ENCODE data around the gene NBEA. TPM values are rescaled to one million over a fixed set of nuclear protein-coding genes. Genes with fewer than 3 reads are reported as not detected.

The NBEA gene
- total and polyA plus RNA-seq, 2 experiments from 2014 or later: 9.1 to 29.1 TPM

DNA sequence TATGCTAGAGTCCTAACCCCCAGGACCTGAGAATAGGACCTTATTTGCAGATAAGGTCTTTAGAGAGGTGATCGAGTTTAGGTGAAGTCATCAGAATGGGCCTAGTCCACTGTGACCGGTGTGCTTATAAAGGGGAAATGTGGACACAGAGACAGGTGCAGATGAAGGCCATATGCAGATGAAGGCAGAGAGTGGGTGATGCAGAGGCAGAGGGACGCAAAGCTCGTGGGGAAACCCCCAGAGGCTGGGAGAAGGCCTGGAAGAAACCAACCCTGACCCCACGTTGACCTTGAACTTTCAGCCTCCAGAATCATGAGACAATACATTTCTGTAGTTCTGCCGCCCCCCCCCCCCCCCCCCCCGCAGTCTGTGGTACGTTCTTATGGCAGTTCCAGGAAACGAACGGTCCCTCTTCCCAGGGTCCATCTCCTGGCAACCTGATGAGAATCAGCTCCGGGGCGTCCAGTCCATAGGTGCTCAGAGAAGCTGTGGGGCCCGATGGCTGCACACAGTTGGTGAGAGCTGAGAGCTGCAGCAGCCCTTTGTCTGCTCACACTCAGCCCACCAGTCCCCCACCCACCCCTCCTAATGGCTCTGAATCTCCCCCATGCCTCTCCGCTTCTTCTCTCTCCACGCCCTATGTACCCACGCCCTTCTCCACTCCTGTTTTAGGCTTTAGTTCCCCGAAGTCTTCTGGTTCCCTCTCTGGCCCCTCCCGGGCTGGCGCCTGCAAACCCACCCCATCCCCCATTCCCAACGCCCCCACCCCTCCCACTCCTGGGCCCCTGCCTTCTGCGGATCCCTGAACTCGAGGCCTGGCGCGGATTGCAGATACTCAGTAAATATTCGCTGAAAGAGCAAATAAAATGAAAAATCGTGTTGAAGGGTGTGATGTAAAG lies 752.7 kb downstream of the NBEA start:
- Histone ChIP-seq H3K9me2 (ENCODE audit: insufficient read depth) (no peaks in the 10 kb centered on the region; the same call in 1 of the 2 replicates), H3K36me3 (ENCODE audit: insufficient read depth) (no peaks in the 10 kb centered on the region), H4K20me1 (replicated peaks; ENCODE audit: insufficient read depth) (no peaks in the 10 kb centered on the region), H2AFZ (no peak overlapping the region), H3K4me2 (no peak overlapping the region), H3K27me3 (ENCODE audit: insufficient read depth) (no peaks in the 10 kb centered on the region), H3K4me3 (no peak overlapping the region), H3F3A (replicated peaks; ENCODE audit: low read depth) (no peaks in the 10 kb centered on the region), H3K79me2 (replicated peaks; ENCODE audit: insufficient read depth) (no peaks in the 10 kb centered on the region), H3K4me1 (ENCODE audit: insufficient read depth) (peaks cover 18% of the 10 kb centered on the region; the same call in 1 of the 2 replicates), H3K27ac (ENCODE audit: low read depth) (no peak overlapping the region)
- Mint-ChIP-seq H3K4me1 (peaks cover 21% of the 10 kb centered on the region), H3K27me3 (ENCODE audit: insufficient read depth, low read depth, poor library complexity) (peaks cover 10% of the 10 kb centered on the region), H3K9me3 (no peaks in the 10 kb centered on the region), H3K27ac (no peak overlapping the region), H3K4me3 (no peak overlapping the region), H3K36me3 (ENCODE audit: low read depth) (no peaks in the 10 kb centered on the region; the same call in 2 of the 3 replicates)
- ATAC-seq (no peak), DNase-seq (ENCODE audit: low spot score) (no peak)
- TF ChIP-seq EZH2phosphoT487 (IDR thresholded peaks at IDR 0.05; ENCODE audit: unreplicated experiment) (no peak), STAT1 (IDR thresholded peaks at IDR 0.05; ENCODE audit: unreplicated experiment) (no peak), ZNF331 (CRISPR knock-in tag; IDR thresholded peaks at IDR 0.05; ENCODE audit: low read depth) (no peak)
- TF ChIP-seq, protein P1, sequence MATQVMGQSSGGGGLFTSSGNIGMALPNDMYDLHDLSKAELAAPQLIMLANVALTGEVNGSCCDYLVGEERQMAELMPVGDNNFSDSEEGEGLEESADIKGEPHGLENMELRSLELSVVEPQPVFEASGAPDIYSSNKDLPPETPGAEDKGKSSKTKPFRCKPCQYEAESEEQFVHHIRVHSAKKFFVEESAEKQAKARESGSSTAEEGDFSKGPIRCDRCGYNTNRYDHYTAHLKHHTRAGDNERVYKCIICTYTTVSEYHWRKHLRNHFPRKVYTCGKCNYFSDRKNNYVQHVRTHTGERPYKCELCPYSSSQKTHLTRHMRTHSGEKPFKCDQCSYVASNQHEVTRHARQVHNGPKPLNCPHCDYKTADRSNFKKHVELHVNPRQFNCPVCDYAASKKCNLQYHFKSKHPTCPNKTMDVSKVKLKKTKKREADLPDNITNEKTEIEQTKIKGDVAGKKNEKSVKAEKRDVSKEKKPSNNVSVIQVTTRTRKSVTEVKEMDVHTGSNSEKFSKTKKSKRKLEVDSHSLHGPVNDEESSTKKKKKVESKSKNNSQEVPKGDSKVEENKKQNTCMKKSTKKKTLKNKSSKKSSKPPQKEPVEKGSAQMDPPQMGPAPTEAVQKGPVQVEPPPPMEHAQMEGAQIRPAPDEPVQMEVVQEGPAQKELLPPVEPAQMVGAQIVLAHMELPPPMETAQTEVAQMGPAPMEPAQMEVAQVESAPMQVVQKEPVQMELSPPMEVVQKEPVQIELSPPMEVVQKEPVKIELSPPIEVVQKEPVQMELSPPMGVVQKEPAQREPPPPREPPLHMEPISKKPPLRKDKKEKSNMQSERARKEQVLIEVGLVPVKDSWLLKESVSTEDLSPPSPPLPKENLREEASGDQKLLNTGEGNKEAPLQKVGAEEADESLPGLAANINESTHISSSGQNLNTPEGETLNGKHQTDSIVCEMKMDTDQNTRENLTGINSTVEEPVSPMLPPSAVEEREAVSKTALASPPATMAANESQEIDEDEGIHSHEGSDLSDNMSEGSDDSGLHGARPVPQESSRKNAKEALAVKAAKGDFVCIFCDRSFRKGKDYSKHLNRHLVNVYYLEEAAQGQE (IDR thresholded peaks at IDR 0.05; ENCODE audit: unreplicated experiment): no peak
- TF ChIP-seq, protein P2, sequence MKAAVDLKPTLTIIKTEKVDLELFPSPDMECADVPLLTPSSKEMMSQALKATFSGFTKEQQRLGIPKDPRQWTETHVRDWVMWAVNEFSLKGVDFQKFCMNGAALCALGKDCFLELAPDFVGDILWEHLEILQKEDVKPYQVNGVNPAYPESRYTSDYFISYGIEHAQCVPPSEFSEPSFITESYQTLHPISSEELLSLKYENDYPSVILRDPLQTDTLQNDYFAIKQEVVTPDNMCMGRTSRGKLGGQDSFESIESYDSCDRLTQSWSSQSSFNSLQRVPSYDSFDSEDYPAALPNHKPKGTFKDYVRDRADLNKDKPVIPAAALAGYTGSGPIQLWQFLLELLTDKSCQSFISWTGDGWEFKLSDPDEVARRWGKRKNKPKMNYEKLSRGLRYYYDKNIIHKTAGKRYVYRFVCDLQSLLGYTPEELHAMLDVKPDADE (IDR thresholded peaks at IDR 0.05): no peak

DNA sequence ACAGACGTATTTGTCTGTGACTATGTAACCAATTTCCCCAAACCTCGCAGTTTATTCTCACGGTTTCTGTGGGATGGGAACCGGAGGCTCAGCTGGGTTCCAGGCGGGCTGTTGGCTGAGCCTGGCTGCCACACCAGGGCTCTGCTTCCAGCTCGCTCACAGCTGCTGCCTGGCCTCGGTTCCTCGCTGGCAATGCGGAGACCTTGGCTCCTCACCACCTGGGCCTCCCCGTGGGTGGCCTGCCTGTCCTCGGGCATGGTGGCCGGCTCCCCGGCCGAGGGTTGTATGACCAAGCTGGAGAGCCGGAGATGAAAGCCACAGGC lies 753.3 kb downstream of the NBEA start:
- H3K27me3 ChIP-seq (ENCODE audit: insufficient read depth): no peaks in the 10 kb centered on the region
- no peak for TF ChIP-seq EZH2phosphoT487 (IDR thresholded peaks at IDR 0.05; ENCODE audit: unreplicated experiment)
- TF ChIP-seq, protein P2 (IDR thresholded peaks at IDR 0.05): no peak
- TF ChIP-seq, protein P3, sequence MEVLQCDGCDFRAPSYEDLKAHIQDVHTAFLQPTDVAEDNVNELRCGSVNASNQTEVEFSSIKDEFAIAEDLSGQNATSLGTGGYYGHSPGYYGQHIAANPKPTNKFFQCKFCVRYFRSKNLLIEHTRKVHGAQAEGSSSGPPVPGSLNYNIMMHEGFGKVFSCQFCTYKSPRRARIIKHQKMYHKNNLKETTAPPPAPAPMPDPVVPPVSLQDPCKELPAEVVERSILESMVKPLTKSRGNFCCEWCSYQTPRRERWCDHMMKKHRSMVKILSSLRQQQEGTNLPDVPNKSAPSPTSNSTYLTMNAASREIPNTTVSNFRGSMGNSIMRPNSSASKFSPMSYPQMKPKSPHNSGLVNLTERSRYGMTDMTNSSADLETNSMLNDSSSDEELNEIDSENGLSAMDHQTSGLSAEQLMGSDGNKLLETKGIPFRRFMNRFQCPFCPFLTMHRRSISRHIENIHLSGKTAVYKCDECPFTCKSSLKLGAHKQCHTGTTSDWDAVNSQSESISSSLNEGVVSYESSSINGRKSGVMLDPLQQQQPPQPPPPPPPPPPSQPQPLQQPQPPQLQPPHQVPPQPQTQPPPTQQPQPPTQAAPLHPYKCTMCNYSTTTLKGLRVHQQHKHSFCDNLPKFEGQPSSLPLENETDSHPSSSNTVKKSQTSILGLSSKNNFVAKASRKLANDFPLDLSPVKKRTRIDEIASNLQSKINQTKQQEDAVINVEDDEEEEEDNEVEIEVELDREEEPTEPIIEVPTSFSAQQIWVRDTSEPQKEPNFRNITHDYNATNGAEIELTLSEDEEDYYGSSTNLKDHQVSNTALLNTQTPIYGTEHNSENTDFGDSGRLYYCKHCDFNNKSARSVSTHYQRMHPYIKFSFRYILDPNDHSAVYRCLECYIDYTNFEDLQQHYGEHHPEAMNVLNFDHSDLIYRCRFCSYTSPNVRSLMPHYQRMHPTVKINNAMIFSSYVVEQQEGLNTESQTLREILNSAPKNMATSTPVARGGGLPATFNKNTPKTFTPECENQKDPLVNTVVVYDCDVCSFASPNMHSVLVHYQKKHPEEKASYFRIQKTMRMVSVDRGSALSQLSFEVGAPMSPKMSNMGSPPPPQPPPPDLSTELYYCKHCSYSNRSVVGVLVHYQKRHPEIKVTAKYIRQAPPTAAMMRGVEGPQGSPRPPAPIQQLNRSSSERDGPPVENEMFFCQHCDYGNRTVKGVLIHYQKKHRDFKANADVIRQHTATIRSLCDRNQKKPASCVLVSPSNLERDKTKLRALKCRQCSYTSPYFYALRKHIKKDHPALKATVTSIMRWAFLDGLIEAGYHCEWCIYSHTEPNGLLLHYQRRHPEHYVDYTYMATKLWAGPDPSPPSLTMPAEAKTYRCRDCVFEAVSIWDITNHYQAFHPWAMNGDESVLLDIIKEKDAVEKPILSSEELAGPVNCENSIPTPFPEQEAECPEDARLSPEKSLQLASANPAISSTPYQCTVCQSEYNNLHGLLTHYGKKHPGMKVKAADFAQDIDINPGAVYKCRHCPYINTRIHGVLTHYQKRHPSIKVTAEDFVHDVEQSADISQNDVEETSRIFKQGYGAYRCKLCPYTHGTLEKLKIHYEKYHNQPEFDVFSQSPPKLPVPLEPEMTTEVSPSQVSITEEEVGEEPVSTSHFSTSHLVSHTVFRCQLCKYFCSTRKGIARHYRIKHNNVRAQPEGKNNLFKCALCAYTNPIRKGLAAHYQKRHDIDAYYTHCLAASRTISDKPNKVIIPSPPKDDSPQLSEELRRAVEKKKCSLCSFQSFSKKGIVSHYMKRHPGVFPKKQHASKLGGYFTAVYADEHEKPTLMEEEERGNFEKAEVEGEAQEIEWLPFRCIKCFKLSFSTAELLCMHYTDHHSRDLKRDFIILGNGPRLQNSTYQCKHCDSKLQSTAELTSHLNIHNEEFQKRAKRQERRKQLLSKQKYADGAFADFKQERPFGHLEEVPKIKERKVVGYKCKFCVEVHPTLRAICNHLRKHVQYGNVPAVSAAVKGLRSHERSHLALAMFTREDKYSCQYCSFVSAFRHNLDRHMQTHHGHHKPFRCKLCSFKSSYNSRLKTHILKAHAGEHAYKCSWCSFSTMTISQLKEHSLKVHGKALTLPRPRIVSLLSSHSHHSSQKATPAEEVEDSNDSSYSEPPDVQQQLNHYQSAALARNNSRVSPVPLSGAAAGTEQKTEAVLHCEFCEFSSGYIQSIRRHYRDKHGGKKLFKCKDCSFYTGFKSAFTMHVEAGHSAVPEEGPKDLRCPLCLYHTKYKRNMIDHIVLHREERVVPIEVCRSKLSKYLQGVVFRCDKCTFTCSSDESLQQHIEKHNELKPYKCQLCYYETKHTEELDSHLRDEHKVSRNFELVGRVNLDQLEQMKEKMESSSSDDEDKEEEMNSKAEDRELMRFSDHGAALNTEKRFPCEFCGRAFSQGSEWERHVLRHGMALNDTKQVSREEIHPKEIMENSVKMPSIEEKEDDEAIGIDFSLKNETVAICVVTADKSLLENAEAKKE (CRISPR knock-in tag; IDR thresholded peaks at IDR 0.05): no peak
- TF ChIP-seq POLR2AphosphoS5 (IDR thresholded peaks at IDR 0.05; ENCODE audit: low read depth): no peak
- no peak for TF ChIP-seq JUNB (IDR thresholded peaks at IDR 0.05; ENCODE audit: unreplicated experiment)

More for the DNA sequence above, 753.3 kb downstream of the NBEA start:
- Mint-ChIP-seq H3K27me3 (ENCODE audit: insufficient read depth, low read depth, poor library complexity) (peaks cover 10% of the 10 kb centered on the region), H3K9me3 (no peaks in the 10 kb centered on the region), H3K4me3 (no peak overlapping the region), H3K4me1 (peaks cover 28% of the 10 kb centered on the region), H3K36me3 (ENCODE audit: low read depth) (no peaks in the 10 kb centered on the region; the same call in 2 of the 3 replicates), H3K27ac (no peak overlapping the region)
- Histone ChIP-seq H4K20me1 (replicated peaks; ENCODE audit: insufficient read depth) (no peaks in the 10 kb centered on the region), H2AFZ (no peak overlapping the region), H3K36me3 (ENCODE audit: insufficient read depth) (no peaks in the 10 kb centered on the region), H3K27ac (ENCODE audit: low read depth) (no peak overlapping the region), H3K4me1 (ENCODE audit: insufficient read depth) (peaks cover 21% of the 10 kb centered on the region; the same call in 1 of the 2 replicates), H3K4me3 (no peak overlapping the region), H3K4me2 (no peak overlapping the region), H3F3A (replicated peaks; ENCODE audit: low read depth) (no peaks in the 10 kb centered on the region), H3K9me2 (ENCODE audit: insufficient read depth) (no peaks in the 10 kb centered on the region; the same call in 1 of the 2 replicates), H3K79me2 (replicated peaks; ENCODE audit: insufficient read depth) (no peaks in the 10 kb centered on the region)
- no peak for DNase-seq (ENCODE audit: low spot score)
- ATAC-seq: no peak

All from GM23338 (cell line).